GM12878 (cell line): ENCODE results near the gene ARMCX4.

ENCODE experiments used
- BRCA1 ChIP-seq: IDR thresholded peaks from 2 replicates; pipeline ENCODE4 v1.6.1; 2011; ENCODE audit warnings: low read depth, low read length, improper control_type of control experiment
- CREB1 ChIP-seq: IDR thresholded peaks from 2 replicates; pipeline ENCODE4 v1.6.1; 2012; ENCODE audit warnings: low read depth, mild to moderate bottlenecking, inconsistent platforms
- FOXK2 ChIP-seq: fragments of 450-650 bp; IDR thresholded peaks from 2 replicates; pipeline ENCODE4 v1.6.1; 2017; ENCODE audit warnings: mild to moderate bottlenecking, moderate library complexity
- JUND ChIP-seq: IDR thresholded peaks from 2 replicates; pipeline ENCODE4 v1.6.1; 2012; ENCODE audit warnings: low read depth, mild to moderate bottlenecking, low read length, improper control_type of control experiment, moderate library complexity
- POLR2AphosphoS2 ChIP-seq: IDR thresholded peaks from 2 replicates; pipeline ENCODE4 v1.6.1; 2011; ENCODE audit warnings: low read depth, mild to moderate bottlenecking, low read length, improper control_type of control experiment, moderate library complexity
- SREBF2 ChIP-seq: IDR thresholded peaks from 2 replicates; pipeline ENCODE4 v1.6.1; 2012; ENCODE audit warnings: mild to moderate bottlenecking, low read length
- SUZ12 ChIP-seq: fragments of 200-600 bp; sonication (generic); IDR thresholded peaks from one replicate; pipeline ENCODE4 v1.6.1; 2018; ENCODE audit warnings: antibody characterized with exemption, mild to moderate bottlenecking; ENCODE audit not compliant: unreplicated experiment
- TF ChIP-seq, protein P1 (sequence below), 3 experiments: IDR thresholded peaks in 2 of 3; conservative IDR thresholded peaks in 1 of 3; 2 replicates each; pipeline ENCODE4 v1.5.1; 2011; ENCODE audit warnings: low read depth in 3 of 3, low read length in 3 of 3, mild to moderate bottlenecking in 3 of 3, control low read depth in 2 of 3, moderate library complexity in 2 of 3, inconsistent platforms in 1 of 3, mixed read lengths in 1 of 3; ENCODE audit not compliant: control insufficient read depth in 2 of 3, insufficient read depth in 1 of 3; ENCODE audit errors: extremely low read depth in 1 of 3
- TF ChIP-seq, protein P2 (sequence below): IDR thresholded peaks from 2 replicates; pipeline ENCODE4 v1.6.1; 2011; ENCODE audit warnings: low read depth, mild to moderate bottlenecking, low read length, moderate library complexity, borderline replicate concordance; ENCODE audit errors: extremely low read depth

DNA sequence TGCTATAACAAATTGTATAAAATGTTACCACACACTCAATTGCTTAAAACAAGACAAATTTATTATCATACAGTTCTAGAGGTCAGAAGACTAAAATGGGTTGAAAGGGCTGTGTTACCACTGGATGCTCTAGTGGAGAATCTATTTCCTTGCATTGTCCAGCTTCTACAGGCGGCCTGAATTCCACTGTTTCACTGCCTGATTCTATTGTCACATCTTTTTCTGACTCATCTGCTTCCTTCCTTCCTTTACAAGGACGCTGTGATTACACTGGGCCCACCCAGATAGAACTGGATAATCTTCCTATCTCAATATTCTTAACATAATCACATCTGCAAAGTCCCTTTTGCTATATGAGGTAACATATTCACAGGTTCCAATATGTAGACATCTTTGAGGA, 45.7 kb downstream of the ARMCX4 start:
- TF ChIP-seq POLR2AphosphoS2 (no peak), JUND (no peak), CREB1 (no peak), BRCA1 (no peak), FOXK2 (no peak), SUZ12 (no peak), SREBF2 (no peak)
- TF ChIP-seq, protein P1, sequence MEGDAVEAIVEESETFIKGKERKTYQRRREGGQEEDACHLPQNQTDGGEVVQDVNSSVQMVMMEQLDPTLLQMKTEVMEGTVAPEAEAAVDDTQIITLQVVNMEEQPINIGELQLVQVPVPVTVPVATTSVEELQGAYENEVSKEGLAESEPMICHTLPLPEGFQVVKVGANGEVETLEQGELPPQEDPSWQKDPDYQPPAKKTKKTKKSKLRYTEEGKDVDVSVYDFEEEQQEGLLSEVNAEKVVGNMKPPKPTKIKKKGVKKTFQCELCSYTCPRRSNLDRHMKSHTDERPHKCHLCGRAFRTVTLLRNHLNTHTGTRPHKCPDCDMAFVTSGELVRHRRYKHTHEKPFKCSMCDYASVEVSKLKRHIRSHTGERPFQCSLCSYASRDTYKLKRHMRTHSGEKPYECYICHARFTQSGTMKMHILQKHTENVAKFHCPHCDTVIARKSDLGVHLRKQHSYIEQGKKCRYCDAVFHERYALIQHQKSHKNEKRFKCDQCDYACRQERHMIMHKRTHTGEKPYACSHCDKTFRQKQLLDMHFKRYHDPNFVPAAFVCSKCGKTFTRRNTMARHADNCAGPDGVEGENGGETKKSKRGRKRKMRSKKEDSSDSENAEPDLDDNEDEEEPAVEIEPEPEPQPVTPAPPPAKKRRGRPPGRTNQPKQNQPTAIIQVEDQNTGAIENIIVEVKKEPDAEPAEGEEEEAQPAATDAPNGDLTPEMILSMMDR (IDR thresholded peaks at IDR 0.05 in 2 of 3, conservative IDR thresholded peaks at IDR 0.05 in 1 of 3; ENCODE audit: control insufficient read depth in 2 of 3, extremely low read depth in 1 of 3, insufficient read depth in 1 of 3, low read depth in 3 of 3, low read length in 3 of 3), result no peak
- TF ChIP-seq, protein P2, sequence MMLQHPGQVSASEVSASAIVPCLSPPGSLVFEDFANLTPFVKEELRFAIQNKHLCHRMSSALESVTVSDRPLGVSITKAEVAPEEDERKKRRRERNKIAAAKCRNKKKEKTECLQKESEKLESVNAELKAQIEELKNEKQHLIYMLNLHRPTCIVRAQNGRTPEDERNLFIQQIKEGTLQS, result no peak
